Endodermal cell (in vitro differentiated cells): ENCODE results near the gene CDH4. TPM values are rescaled to one million over a fixed set of nuclear protein-coding genes. Genes with fewer than 3 reads are reported as not detected.

ENCODE experiments used
- DNase-seq: peaks from one replicate; pipeline ENCODE4 v3.0.0-alpha.2; 2017
- H3K27ac ChIP-seq: 2 replicates; pipeline ENCODE4 v1.5.1; 2013; ENCODE audit warnings: mild to moderate bottlenecking, low read depth, low read length, moderate library complexity
- H3K27me3 ChIP-seq: 2 replicates; pipeline ENCODE4 v1.6.1; 2013; ENCODE audit warnings: mild to moderate bottlenecking, low read length, moderate library complexity; ENCODE audit not compliant: insufficient read depth, control insufficient read depth, poor library complexity, severe bottlenecking
- H3K36me3 ChIP-seq: 2 replicates; pipeline ENCODE4 v1.7.0; 2013; ENCODE audit warnings: mild to moderate bottlenecking, low read length, moderate library complexity; ENCODE audit not compliant: control insufficient read depth, insufficient read depth
- H3K4me1 ChIP-seq: one replicate; pipeline ENCODE4 v1.7.0; 2013; ENCODE audit warnings: low read length; ENCODE audit not compliant: control insufficient read depth, insufficient read depth
- H3K4me3 ChIP-seq: 2 replicates; pipeline ENCODE4 v1.5.1; 2013; ENCODE audit warnings: mild to moderate bottlenecking, low read length, moderate library complexity
- H3K9ac ChIP-seq: 2 replicates; pipeline ENCODE4 v1.6.1; 2013; ENCODE audit warnings: mild to moderate bottlenecking, low read length, moderate library complexity; ENCODE audit not compliant: poor library complexity, severe bottlenecking; ENCODE audit errors: extremely low read depth
- H3K9me3 ChIP-seq: 2 replicates; pipeline ENCODE4 v1.6.1; 2013; ENCODE audit warnings: mild to moderate bottlenecking, low read length, moderate library complexity; ENCODE audit not compliant: control insufficient read depth
- H3K27ac Mint-ChIP-seq: 2 replicates; pipeline ENCODE4 v1.8.0; 2020; ENCODE audit warnings: mixed read lengths
- H3K27me3 Mint-ChIP-seq: 2 replicates; pipeline ENCODE4 v1.8.0; 2021; ENCODE audit warnings: mild to moderate bottlenecking, mixed read lengths; ENCODE audit not compliant: insufficient read depth
- H3K36me3 Mint-ChIP-seq: 2 replicates; pipeline ENCODE4 v1.8.0; 2020; ENCODE audit warnings: low read depth, mixed read lengths
- H3K4me1 Mint-ChIP-seq: 2 replicates; pipeline ENCODE4 v1.8.0; 2020; ENCODE audit warnings: mixed read lengths
- H3K4me3 Mint-ChIP-seq: 2 replicates; pipeline ENCODE4 v1.8.0; 2020; ENCODE audit warnings: mild to moderate bottlenecking, moderate library complexity, mixed read lengths
- H3K9me3 Mint-ChIP-seq: 2 replicates; pipeline ENCODE4 v1.8.0; 2020; ENCODE audit warnings: mild to moderate bottlenecking, mixed read lengths
- WGBS, 2 experiments: methylation state at CpG; one replicate each; pipeline versions ENCODE4 v1.1.5 to v1.1.7; 2013; ENCODE audit warnings: missing lambda C conversion rate in 2 of 2, mixed read lengths in 1 of 2; ENCODE audit not compliant: insufficient coverage in 1 of 2, insufficient read length in 1 of 2; 5-methylcytosine and 5-hydroxymethylcytosine counted together
- total RNA-seq, 2 donors: library from RNA; stranded (reverse); fragmentation: NEBNext Ultra II Directional in 1 of 2; extraction: Animal tissue kit (Norgen Biotek cat#: 25700) in 1 of 2; gene quantifications; 2 replicates in 1 of 2; 3 replicates in 1 of 2; pipeline ENCODE4 v1.2.1, GENCODE V29; 2021
- TF ChIP-seq, protein P1 (sequence below): fragments of 200-600 bp; sonication (generic); conservative IDR thresholded peaks from 2 replicates; pipeline ENCODE4 v1.5.0; 2021; ENCODE audit warnings: antibody characterized with exemption, mild to moderate bottlenecking

Gene CDH4
- total RNA-seq, 2 donors from 2014 or later = 1.8 to 5.8 TPM

GRCh38 chr20:61769286-61769832 lies 517.3 kb downstream of the CDH4 start:
- Histone ChIP-seq H3K4me1 (no peaks in the 10 kb centered on the region), H3K27me3 (no peaks in the 10 kb centered on the region), H3K4me3 (no peak overlapping the region), H3K27ac (no peak overlapping the region), H3K36me3 (no peaks in the 10 kb centered on the region), H3K9ac (no peak overlapping the region), H3K9me3 (no peaks in the 10 kb centered on the region)
- no peak for DNase-seq
- TF ChIP-seq, protein P1, sequence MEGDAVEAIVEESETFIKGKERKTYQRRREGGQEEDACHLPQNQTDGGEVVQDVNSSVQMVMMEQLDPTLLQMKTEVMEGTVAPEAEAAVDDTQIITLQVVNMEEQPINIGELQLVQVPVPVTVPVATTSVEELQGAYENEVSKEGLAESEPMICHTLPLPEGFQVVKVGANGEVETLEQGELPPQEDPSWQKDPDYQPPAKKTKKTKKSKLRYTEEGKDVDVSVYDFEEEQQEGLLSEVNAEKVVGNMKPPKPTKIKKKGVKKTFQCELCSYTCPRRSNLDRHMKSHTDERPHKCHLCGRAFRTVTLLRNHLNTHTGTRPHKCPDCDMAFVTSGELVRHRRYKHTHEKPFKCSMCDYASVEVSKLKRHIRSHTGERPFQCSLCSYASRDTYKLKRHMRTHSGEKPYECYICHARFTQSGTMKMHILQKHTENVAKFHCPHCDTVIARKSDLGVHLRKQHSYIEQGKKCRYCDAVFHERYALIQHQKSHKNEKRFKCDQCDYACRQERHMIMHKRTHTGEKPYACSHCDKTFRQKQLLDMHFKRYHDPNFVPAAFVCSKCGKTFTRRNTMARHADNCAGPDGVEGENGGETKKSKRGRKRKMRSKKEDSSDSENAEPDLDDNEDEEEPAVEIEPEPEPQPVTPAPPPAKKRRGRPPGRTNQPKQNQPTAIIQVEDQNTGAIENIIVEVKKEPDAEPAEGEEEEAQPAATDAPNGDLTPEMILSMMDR = no peak
- H3K27me3 Mint-ChIP-seq = peaks cover 4% of the 10 kb centered on the region
- no peaks in the 10 kb centered on the region for H3K36me3 Mint-ChIP-seq
- H3K9me3 Mint-ChIP-seq = no peaks in the 10 kb centered on the region
- WGBS, 2 experiments = 84 to 89% methylated on average over 8 to 11 of the region's 11 CpGs
- H3K27ac Mint-ChIP-seq = no peak overlapping the region
- H3K4me1 Mint-ChIP-seq = no peaks in the 10 kb centered on the region
- H3K4me3 Mint-ChIP-seq = no peak overlapping the region

- H3K9me3 Mint-ChIP-seq = no peaks in the 10 kb centered on the region
- H3K27me3 Mint-ChIP-seq = peaks cover 4% of the 10 kb centered on the region
- H3K4me3 Mint-ChIP-seq = no peak overlapping the region
- no peaks in the 10 kb centered on the region for H3K4me1 Mint-ChIP-seq
- H3K9ac ChIP-seq = no peak overlapping the region
- no peaks in the 10 kb centered on the region for H3K36me3 Mint-ChIP-seq
- H3K4me1 ChIP-seq = no peaks in the 10 kb centered on the region
- no peaks in the 10 kb centered on the region for H3K27me3 ChIP-seq
- H3K27ac Mint-ChIP-seq = no peak overlapping the region
- no peak overlapping the region for H3K27ac ChIP-seq
- no peak overlapping the region for H3K4me3 ChIP-seq
- H3K36me3 ChIP-seq = no peaks in the 10 kb centered on the region
- TF ChIP-seq, protein P1 = no peak
- no peak for DNase-seq
- no peaks in the 10 kb centered on the region for H3K9me3 ChIP-seq
- WGBS, 2 experiments = 93 to 94% methylated on average over 14 to 16 of the region's 16 CpGs
Measured at GRCh38 chr20:61770113-61770585, 518.1 kb downstream of the CDH4 start.

DNA sequence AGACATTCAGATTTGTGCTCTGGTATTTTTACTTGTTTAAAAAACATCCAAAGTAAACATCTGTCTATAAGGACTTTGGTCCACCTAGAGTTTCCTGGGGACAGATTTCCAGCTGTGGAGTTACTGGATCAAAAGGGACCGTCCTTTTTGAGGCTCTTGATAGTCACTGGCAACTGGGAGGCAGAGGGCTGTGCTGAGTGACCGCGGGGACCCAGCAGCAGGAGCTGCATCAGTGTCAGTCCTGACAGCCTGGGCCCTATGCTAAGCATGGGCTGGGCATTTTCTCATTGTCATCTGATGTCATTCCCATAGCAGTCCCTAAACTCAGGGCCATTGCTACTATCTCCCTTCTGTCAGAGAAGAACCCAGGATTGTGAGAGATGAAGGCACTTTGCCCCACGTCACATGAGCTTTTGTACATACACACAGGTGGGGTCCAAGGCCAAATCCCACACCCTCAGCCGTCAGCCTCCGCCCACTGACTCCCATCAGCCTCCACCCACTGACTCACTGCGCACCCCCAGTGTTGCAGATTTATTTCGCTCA lies 519.8 kb downstream of the CDH4 start:
- no peaks in the 10 kb centered on the region for H3K4me1 Mint-ChIP-seq
- H3K27ac ChIP-seq = no peak overlapping the region
- no peak for DNase-seq
- no peak overlapping the region for H3K27ac Mint-ChIP-seq
- H3K9ac ChIP-seq = no peak overlapping the region
- no peaks in the 10 kb centered on the region for H3K9me3 ChIP-seq
- 88 to 91% methylated on average over 3 to 8 of the region's 8 CpGs for WGBS, 2 experiments
- H3K4me1 ChIP-seq = no peaks in the 10 kb centered on the region
- TF ChIP-seq, protein P1 = no peak
- no peaks in the 10 kb centered on the region for H3K27me3 ChIP-seq
- no peaks in the 10 kb centered on the region for H3K9me3 Mint-ChIP-seq
- H3K36me3 ChIP-seq = no peaks in the 10 kb centered on the region
- no peak overlapping the region for H3K4me3 ChIP-seq
- peaks cover 8% of the 10 kb centered on the region for H3K27me3 Mint-ChIP-seq
- no peak overlapping the region for H3K4me3 Mint-ChIP-seq
- no peaks in the 10 kb centered on the region for H3K36me3 Mint-ChIP-seq
